ENCODE data around the gene RFPL3.

DNA sequence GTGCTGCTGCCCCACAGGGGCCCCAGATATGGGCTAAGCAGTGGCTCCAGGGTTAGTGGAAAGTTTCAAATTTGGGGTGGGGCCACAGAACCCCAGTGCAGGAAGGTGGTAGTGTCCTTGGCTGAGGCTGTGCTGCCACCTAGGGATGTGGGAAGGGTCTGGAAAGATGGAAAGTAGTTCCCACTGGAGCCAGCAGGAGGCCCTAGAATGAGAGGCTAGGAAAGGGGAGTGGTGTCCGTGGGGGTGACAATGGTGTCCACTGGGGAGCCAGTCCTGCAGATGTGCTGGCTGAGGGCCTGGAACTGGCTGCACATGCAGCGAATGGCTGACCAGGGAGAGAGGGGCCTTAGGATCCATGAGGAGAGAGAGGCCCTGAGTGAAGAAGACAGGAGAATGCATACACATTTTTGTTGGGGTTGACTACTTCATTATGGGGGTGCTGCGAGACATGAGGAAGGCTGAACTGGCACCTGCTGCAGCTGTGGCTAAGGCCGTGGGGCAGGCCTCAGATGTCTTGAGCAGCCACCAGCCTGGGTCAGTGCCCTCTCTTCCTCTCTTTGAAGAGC lies 21.1 kb downstream of the RFPL3 start:
- no peak for TF ChIP-seq POLR2AphosphoS5 (IDR thresholded peaks at IDR 0.05; ENCODE audit: low read depth, low read length)
- no peak for TF ChIP-seq REST (IDR thresholded peaks at IDR 0.05; ENCODE audit: insufficient read depth in 1 of 2, low read depth in 2 of 2, low read length in 2 of 2)

All from PFSK-1 (cell line).